ENCODE measurements around the gene MAPK13. TPM values are rescaled to one million over a fixed set of nuclear protein-coding genes. Genes with fewer than 3 reads are reported as not detected.

Gene MAPK13
- total RNA-seq, 1 donor from 2014 or later: 5.8 TPM

DNA sequence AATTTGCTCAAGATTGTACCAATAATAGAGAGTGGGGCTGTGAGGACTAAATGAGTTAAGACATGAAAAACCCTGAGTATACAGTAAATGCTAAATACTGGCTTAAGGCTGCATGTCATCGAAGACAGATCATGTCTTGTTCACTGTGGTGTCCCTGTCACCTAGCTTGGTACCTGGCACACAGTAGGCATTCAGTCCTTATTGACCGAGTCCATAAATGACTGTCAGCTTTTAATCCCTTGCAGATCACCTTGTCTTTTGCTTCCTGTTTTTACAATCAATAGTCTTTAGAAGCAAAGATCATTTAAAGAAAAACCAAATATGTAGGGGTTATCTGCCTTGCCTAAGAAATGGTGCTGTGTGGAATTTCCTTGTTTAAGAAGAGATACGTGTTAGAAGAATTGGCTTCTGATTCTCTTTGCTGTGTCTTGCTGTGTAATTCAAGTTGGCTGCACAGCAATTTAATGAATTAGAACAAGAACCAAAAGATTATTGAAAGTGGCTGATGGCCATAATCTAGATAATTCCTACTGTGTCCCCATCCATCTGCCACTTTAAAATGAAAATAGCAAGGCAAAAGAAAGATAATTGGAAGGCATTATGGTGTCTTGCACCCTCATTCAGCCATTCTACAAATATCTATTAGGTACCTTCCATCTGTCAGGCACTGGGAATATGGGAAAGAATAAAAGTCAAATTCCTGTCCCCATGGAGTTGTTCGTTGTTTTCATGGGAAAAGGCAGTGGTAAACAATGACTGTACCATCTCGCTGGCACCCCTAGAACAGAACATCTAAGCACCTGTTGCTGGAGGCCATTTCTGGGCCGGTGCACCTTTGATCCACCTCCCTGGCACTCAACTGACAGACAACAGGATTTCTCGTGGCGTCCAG lies 12.4 kb upstream of the MAPK13 start:
- TF ChIP-seq, protein P1, sequence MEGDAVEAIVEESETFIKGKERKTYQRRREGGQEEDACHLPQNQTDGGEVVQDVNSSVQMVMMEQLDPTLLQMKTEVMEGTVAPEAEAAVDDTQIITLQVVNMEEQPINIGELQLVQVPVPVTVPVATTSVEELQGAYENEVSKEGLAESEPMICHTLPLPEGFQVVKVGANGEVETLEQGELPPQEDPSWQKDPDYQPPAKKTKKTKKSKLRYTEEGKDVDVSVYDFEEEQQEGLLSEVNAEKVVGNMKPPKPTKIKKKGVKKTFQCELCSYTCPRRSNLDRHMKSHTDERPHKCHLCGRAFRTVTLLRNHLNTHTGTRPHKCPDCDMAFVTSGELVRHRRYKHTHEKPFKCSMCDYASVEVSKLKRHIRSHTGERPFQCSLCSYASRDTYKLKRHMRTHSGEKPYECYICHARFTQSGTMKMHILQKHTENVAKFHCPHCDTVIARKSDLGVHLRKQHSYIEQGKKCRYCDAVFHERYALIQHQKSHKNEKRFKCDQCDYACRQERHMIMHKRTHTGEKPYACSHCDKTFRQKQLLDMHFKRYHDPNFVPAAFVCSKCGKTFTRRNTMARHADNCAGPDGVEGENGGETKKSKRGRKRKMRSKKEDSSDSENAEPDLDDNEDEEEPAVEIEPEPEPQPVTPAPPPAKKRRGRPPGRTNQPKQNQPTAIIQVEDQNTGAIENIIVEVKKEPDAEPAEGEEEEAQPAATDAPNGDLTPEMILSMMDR (IDR thresholded peaks at IDR 0.05; ENCODE audit: insufficient read depth, low read depth, low read length): no peak
- TF ChIP-seq EZH2 (IDR thresholded peaks at IDR 0.05; ENCODE audit: insufficient read depth, low read length): no peak
- Histone ChIP-seq H3K4me1 (ENCODE audit: insufficient read depth, low read length) (peaks cover 3% of the 10 kb centered on the region), H3K79me2 (ENCODE audit: insufficient read depth, low read length) (no peaks in the 10 kb centered on the region), H4K20me1 (ENCODE audit: insufficient read depth, low read length) (no peaks in the 10 kb centered on the region), H2AFZ (ENCODE audit: low read depth, low read length) (no peak overlapping the region), H3K27ac (ENCODE audit: low read depth, low read length) (no peak overlapping the region), H3K36me3 (ENCODE audit: insufficient read depth, low read length) (no peaks in the 10 kb centered on the region), H3K27me3 (ENCODE audit: insufficient read depth, low read length) (no peaks in the 10 kb centered on the region), H3K9me3 (ENCODE audit: insufficient read depth, low read depth, low read length) (no peaks in the 10 kb centered on the region), H3K4me3 (ENCODE audit: insufficient read depth, low read depth, low read length) (no peak overlapping the region), H3K9ac (ENCODE audit: low read length) (no peak overlapping the region), H3K4me2 (ENCODE audit: low read length) (no peak overlapping the region)
- FAIRE-seq: no peak
- Mint-ChIP-seq H3K4me3 (ENCODE audit: unreplicated experiment) (no peak overlapping the region), H3K27me3 (ENCODE audit: low read depth, unreplicated experiment) (no peaks in the 10 kb centered on the region), H3K27ac (ENCODE audit: unreplicated experiment) (no peak overlapping the region), H3K4me1 (ENCODE audit: low read depth, unreplicated experiment) (peaks cover 14% of the 10 kb centered on the region), H3K9me3 (ENCODE audit: unreplicated experiment) (no peaks in the 10 kb centered on the region), H3K36me3 (ENCODE audit: low read depth, unreplicated experiment) (peaks cover 10% of the 10 kb centered on the region)
- no peak for DNase-seq (ENCODE audit: low read depth)

DNA sequence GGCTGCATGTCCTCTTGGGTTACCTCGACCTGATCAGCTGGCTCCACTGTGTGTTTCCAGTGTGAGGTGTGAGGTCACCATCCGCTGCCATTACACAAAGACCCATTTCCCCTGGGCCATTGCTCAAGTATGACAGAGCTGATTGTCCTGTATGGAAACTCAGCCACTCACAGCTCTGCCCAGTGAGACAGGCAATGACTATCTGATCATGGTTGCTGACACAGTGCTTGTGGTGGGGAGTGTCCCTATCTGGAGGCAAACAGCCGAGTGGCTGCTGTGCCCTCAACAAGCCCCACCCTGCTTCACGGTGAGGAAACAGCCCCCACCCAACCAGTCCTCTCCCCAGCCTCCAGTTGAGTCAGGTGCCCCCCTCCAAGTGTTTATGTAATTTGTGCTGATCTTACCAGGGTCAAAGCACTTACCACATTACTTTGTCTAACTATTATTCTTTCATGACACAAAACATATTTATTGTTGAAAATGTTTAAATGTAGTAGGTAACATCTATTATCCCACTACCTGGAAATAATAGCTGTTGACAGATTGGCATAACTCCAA lies 11.7 kb upstream of the MAPK13 start:
- Mint-ChIP-seq H3K27ac (ENCODE audit: unreplicated experiment) (no peak overlapping the region), H3K27me3 (ENCODE audit: low read depth, unreplicated experiment) (no peaks in the 10 kb centered on the region)

More for the DNA sequence above, 11.7 kb upstream of the MAPK13 start:
- Histone ChIP-seq H3K27me3 (ENCODE audit: insufficient read depth, low read length) (no peaks in the 10 kb centered on the region), H3K9ac (ENCODE audit: low read length) (no peak overlapping the region), H3K4me1 (ENCODE audit: insufficient read depth, low read length) (peaks cover 3% of the 10 kb centered on the region), H3K9me3 (ENCODE audit: insufficient read depth, low read depth, low read length) (no peaks in the 10 kb centered on the region), H3K4me2 (ENCODE audit: low read length) (no peak overlapping the region), H4K20me1 (ENCODE audit: insufficient read depth, low read length) (no peaks in the 10 kb centered on the region), H2AFZ (ENCODE audit: low read depth, low read length) (no peak overlapping the region), H3K79me2 (ENCODE audit: insufficient read depth, low read length) (no peaks in the 10 kb centered on the region), H3K4me3 (ENCODE audit: insufficient read depth, low read depth, low read length) (no peak overlapping the region), H3K36me3 (ENCODE audit: insufficient read depth, low read length) (no peaks in the 10 kb centered on the region), H3K27ac (ENCODE audit: low read depth, low read length) (no peak overlapping the region)
- TF ChIP-seq, protein P1 (IDR thresholded peaks at IDR 0.05; ENCODE audit: insufficient read depth, low read depth, low read length): no peak
- TF ChIP-seq EZH2 (IDR thresholded peaks at IDR 0.05; ENCODE audit: insufficient read depth, low read length): no peak
- Mint-ChIP-seq H3K36me3 (ENCODE audit: low read depth, unreplicated experiment) (peaks cover 10% of the 10 kb centered on the region), H3K9me3 (ENCODE audit: unreplicated experiment) (no peaks in the 10 kb centered on the region), H3K4me3 (ENCODE audit: unreplicated experiment) (no peak overlapping the region), H3K4me1 (ENCODE audit: low read depth, unreplicated experiment) (peaks cover 11% of the 10 kb centered on the region)
- DNase-seq (ENCODE audit: low read depth) (no peak), FAIRE-seq (no peak)
